Activated CD8-positive, alpha-beta memory T cell treated with anti-CD3 and anti-CD28 coated beads for 48 hours (primary cell): ENCODE results near the gene APP.

ENCODE experiments used
- DNase-seq, 3 experiments: peaks; one replicate each; pipeline ENCODE4 v3.0.0-alpha.2; 2020; ENCODE audit warnings: low read depth in 2 of 3, low spot score in 2 of 3

APP gene

DNA sequence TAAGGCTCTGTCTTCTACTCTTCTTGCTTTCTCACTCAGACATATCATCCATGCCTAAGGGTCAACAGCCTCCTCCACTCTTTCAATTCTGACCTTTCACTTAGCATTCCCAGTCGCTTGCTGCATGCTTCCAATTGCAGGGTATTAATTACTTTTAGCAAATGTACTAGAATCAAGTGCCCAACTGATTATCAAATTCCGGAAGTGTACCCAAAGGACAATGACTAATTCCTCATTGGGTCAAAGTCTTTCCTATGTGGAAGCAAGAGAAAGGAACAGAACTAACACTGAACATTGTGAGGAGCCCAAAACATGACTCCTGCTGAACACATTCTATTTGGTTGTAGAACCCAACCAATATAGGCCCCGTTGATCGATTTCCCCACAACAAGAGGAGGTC, 101.8 kb downstream of the APP start:
- no peak for DNase-seq

DNA sequence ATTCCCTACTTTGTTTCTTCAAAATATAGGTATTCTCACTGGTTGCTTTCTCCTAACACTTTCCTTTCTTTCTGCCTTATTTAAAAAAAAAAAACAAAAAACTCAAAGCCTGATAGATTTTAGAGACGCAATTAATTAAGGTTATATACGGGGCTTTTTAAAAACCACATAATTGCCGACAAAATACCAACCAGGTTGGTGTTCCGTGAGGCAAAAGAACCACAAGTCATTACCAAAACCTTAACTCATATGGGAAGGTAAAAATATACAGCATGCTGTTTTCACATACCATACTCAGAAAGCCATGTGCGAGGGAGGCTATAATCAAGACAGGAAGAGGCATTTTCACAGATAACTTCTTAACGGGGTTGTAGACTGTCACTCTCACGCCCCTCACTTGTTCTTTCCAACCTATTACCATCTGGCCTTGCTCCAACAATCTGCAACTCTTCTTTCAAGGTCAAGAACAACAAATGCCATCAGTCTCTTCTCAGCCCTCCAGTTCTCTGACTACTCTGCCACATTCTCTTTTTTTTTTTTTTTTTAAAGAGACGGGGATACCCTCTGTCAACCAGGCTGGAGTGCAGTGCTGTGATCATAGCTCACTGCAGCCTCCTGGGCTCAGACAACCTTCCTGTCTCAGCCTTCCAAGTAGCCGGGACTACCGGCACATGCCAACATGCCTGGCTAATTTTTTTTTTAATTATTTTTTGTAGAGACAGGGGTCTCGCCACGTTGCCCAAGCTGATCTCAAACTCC, 102.6 kb downstream of the APP start:
- no peak for DNase-seq

DNA sequence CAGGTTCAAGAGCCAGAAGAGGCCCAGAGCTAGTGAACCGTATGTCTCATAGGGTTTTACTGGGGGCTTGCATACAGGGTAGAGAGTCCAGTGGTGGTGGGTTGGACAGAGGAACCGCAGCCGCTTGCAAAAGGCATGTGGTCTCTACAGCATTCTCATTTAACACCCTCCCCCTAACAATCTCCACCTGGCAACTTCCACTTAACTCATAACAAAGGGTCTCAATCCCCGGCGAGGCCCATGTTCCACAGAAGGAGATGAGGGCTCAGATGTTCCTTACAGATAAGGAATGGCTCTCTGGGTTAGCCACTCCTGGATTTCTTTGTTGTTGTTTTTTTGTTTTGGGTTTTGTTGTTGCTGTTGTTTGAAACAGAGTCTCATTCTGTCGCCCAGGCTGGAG, 106.1 kb downstream of the APP start:
- no peak for DNase-seq

DNA sequence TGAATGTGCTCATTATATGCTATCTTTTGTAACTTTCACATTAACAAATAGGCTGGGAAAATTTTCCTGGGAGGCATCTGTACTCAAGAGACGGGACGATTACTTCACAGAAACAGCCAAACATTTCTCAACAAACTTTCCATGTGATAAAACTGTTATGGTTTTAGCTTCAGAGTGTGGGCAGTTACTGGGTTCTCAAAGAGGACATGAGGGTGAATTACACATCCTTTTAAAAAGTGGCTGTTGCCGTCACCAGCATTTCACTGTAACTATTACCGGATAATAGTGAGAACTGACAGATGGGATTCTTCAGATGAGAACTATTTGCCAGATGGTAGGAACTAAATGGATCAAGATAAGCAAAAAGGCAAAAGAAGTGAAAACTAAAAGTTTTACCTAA, 109.1 kb downstream of the APP start:
- DNase-seq: no peak

DNA sequence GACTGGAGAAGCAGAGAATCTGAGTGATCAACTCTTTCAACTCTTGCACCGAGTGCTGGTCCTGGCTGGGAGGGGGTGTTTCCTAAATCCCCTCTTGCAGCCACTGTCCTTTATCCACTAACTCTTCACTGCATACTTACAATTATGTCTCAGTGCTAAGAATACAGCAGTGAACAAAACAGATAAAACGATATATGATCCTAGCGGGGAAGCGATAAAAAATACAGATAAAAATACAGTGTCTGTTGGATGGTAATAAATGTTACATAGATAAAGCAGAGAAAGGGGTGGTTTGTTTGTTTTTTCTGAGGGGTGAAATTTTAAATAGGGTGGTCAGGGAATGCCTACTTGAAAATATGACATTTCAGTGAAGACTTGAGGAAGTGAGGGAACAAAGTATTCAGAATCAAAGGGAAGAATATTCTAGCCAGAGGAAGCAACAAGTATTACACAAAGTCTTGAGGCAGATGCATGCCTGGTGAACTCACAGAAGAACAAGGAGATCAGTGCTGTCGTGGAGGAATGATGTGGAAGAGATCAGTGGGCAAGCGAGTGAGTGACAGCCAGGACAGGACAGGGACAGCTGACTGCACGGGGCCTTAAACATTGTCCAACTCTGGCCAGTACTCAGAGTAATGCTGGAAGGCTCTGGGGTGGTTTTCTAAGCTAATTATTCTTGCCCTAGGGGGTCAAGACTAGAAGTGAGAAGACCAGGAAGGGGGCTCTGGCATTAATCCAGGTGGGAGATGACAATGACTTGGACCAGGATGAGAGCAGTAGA, 110.0 kb downstream of the APP start:
- DNase-seq: no peak

DNA sequence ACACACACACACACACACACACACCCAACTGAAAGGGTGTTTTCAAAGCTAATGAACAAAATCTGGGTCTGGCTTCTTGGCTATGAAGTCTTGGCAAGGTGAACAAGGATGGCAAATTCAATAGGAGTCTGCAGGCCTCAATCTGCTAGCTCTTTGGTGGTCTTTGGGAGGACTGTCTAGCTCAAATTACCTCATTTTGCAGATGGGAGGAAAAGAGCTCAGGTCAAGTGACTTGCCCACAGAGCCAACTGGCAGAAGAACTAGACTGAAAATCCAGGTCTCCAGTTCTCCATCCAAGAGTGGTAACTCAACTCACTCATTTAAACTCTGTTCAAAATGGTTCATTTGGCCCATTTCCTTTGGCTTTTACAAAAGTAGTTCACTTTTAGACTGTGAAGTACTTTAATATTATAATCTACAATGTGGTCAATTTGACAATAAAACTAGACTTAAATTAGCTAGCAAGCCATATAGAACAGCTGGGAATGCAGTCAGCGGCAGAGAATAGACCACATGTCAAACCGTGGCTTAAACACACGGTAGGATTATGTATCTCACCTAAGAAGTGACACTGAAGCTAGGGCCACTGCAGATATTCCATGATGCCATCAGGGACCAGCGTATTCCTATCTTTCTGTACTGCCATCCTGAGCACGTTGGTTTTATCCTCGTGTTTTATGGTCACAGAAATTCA, 112.9 kb downstream of the APP start:
- DNase-seq: no peak

DNA sequence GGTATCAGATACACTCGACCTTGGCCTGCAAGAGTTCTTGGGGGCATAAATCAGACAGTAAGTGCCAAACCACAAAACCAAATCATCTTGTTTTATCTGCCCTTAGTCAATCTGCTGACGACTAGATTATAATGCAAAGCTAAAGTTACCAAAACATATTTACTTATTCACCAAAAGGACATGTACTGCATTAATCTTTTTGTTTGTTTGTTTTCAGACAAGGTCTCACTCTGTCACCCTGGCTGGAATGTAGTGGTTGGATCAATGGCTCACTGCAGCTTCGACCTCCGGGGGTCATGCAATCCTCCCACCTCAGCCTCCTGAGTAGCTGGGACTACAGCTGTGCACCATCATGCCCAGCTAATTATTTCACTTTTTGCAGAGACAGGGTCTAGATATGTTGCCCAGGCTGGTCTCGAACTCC, 114.7 kb downstream of the APP start:
- DNase-seq: no peak

DNA sequence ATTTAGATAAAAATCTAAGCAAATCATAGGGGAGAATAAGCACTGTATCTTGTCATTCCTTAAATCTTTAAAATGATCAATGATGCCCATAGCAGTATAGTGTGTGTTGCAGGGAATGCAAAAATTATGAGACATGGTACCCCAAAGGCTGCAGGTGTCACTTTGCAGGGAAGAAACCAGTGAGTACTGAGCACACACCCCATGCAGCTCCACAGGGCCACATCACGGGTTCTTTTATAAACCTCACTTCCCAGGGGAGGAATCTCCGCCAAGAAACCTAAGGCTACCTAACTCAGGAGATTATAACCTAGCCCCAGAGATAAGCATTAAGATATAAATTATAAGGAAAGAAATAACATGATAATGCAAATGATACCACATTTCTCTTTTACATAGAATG, 115.6 kb downstream of the APP start:
- DNase-seq: no peak

DNA sequence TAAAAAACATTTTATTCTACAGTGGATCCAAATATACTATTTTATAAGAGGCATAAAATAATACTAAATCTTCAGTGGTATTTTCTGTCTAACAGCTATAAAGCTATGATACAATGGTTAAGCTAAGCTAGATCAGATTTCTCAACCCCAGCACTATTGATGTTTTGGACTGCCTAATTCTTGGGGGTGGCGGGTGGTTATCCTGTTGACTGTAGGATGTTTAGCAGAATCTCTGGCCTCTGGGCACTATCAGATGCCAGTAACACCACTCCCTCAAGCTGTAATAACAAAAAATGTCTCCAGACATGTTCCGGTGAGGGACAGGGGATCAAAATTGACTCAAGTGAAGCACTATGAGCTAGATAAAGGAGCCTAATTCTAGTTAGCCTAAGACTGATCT, 118.5 kb downstream of the APP start:
- DNase-seq: no peak

DNA sequence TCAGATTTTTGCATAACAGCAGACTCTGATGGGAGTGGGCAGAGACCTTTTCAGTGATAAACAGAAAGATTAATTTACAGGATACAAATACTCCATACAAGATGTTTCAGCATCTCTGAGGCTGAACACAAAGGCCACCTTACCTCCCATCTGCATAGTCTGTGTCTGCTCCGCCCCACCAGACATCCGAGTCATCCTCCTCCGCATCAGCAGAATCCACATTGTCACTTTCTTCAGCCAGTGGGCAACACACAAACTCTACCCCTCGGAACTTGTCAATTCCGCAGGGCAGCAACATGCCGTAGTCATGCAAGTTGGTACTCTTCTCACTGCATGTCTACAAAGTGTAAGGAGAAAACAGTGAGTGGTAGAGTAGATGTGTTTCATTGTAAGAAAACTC, 119.7 kb downstream of the APP start:
- DNase-seq: no peak

DNA sequence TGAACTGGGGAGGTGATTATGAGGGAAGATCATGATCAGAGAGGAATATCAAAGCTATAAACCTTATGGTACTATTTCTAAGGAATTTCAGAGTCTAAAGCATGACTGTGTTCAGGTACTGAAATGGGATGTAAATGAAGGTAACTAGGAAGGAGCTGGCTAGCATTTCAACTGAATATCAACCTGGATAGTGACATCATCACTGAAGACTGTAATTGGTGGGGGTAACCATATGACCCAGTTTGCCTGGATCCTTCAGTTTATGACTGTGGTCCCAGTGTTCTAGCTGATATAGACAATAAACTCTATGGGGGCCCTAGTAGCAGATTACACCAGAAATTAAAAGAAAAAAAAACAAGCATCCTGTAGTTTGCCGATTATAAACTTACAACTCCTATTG, 120.8 kb downstream of the APP start:
- DNase-seq: no peak

DNA sequence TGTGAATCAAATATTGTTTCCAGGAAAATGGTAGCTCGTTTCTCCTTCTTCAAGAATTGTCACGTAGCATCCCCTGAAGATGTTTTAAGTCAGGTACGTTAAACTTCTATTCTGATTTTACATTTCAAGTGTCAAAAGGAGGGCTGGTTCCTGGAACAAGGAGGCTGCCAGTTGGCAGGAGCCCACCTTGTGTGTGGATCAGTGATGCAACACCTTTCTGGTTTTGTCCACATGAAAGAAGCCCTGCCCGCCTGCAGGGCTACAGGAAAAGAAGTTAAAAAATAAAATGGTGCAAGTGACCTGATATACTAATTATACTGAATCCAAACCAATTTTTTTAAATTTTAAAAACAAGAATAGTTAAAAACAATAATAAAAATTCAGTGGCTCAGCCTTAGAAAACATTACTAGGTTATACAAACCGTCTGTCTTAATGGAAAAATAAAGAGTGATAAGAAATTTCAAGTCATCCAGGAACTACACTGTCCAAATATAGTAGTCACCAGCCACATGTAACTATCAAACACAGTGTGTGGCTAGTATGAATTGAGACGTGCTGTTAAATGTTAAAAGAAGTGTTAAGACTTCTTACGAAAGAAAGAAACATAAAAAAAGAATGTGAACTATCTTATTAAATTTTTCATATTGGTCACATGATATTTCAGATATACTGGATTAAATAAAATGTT, 123.1 kb downstream of the APP start:
- no peak for DNase-seq

DNA sequence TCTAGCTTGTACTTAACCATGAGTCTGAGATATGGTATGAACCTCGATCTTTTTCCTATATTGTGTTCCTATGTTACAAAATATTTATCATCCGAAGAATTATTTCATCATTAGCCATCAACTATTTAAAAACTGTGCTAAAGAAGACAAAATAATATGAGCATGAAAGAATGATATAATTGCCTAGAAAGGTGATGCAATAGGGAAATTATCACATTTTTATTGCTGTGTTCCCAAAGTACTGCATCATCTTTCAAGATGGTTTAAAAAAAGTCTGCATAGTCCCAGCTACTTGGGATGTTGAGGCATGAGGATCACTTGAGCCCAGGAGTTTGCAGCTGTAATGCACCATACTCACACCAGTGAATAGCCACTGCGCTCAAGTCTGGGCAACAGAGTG, 126.7 kb downstream of the APP start:
- DNase-seq: no peak

DNA sequence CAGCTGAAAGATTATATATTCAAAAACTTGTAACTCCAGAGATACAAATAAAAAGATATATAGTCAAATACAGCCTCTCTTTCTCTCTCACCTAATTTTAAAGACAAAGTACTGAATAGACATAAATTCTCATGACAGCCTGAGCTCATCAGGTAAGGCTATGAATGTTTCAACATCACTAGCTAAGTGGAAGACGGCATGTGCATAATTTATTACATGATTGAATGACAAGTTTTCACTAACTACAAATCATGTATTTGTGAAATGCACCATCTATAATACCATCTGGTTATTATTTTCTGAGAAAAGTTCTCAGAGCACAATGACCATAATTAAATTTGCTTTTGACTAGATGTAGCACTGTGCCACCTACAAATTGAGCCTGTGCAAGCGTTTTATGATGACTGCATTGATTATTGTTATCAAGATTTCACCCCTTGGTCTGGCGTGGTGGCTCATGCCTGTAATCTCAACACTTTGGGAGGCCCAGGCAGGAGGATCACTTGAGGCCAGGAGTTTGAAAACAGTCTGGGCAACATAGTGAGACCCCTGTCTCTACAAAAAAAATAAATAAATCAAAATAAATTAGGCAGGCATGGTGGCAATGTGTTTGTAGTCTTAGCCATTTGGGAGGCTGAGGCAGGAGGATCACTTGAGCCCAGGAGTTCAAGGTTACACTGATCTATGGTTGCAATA, 128.2 kb downstream of the APP start:
- DNase-seq: no peak

DNA sequence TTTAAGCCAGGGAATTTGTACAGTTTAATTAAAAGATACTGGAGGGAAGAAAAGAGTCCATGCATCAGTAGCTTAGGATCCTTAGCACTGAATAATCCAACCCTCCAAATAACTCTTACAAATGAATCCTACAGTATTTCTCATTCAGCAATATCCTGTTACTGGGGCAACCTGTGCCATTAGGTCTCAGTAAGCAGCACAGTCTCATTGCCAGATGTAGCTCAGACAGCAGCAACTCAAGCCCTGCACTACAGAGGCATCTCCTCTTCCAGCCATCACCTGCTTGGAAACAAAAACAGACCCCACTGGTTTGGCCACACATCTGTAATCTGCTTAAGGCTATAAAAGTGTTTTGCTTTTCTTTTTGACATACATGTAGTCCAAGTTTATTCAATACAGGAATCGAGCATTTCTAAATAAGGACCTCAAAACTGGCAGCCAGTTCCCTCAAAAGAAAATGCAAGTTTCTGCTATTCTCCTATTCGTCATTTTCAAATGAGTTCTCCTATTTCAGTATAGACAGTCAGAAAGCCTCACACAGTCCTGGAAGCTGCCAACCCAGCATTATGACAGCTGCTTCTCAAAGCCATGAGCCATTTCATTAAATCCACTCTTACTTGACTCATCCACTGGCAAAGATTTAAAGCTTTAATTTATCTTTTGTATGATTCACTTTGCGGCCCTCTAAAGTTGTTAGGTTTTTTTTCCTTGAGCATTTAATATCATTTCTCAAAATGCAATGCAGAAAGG, 129.0 kb downstream of the APP start:
- no peak for DNase-seq

DNA sequence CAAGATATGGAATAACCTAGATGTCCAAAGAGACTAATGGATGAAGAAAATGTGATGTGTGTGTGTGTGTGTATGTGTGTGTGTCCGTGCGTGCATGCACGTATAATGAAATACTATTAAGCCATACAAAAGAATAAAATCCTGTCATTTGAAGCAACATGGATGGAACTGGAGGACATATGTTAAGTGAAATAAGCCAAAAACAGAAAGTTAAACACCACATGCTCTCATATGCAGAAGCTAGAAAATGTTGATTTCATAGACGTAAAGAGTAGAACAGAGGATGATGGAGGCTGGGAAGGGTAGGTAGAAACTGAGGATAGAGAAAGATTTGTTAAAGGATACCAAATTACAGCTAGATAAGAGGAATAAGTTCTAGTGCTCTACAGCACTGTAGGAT, 133.7 kb downstream of the APP start:
- no peak for DNase-seq

DNA sequence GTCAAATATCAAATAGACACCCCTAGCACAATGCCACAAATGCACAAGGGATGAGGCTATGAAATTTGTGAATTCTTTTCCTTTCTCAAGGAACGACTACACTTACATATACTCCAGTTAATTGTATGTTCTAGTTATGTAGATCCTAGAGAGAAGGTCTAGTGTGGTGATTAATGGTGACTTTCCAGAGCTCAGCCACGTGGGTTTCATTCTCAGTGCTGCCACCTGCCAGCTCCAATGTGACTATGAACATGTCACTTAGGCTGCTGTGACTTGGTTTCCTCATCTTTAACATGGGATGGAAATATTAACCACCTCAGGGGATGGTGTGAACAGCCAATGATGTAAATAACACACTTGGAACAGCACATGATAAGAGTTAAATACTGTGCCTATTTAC, 138.3 kb downstream of the APP start:
- no peak for DNase-seq

DNA sequence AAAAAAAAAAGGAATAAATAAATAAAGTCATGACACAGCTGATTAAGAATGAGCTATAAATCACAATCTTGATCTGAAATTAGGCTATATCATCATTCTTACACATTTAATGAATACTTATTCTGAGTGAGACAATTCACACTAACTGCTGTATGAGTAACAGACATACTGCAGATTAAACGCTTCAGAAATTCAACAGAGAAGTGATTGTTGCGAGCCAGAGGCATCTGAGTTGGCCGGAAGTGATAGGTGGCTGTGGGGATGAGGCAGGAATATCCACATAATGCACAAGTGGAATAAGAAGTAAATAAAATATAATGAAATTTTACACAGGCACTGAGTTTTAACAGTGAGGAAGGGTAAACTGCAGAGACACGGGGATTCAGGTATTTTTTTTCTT, 142.4 kb downstream of the APP start:
- DNase-seq: no peak

DNA sequence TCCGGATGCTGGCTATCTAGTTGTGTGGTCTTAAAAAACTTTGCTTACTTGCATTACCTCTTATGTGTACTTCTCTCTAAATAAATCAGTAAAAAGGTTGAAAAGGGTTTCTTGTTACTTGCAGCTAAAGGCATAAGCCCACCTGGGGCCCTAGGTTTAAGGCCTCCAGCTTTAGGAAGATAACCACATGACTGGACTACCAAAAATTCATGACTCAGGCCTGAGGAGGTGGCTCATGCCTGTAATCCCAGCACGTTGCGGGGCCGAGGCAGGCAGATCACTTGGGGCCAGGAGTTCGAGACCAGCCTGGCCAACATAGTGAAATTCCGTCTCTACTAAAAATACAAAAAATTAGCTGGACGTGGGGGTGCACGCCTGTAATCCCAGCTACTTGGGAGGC, 142.9 kb downstream of the APP start:
- no peak for DNase-seq
